Keratinocyte (primary cell): Measurements from ENCODE around the gene UBAC2. TPM values are rescaled to one million over a fixed set of nuclear protein-coding genes. Genes with fewer than 3 reads are reported as not detected.

ENCODE experiments used
- DNase-seq: peaks from one replicate; pipeline ENCODE4 v3.0.0-alpha.2; 2011; ENCODE audit warnings: low read depth, missing footprints, low spot score
- FAIRE-seq: peaks from 2 replicates; lab custom pipeline; 2011; peaks lifted over from hg19 to GRCh38; lab: Jason Lieb, UNC
- H2AFZ ChIP-seq: 2 replicates; pipeline ENCODE4 v1.6.0; 2012; ENCODE audit warnings: low read length, control low read depth, inconsistent platforms; ENCODE audit not compliant: control insufficient read depth
- H3K27ac ChIP-seq: 2 replicates; pipeline ENCODE4 v1.5.1; 2011; ENCODE audit warnings: low read length; ENCODE audit not compliant: control insufficient read depth, insufficient read depth
- H3K27me3 ChIP-seq: 3 replicates; pipeline ENCODE4 v1.6.0; 2011; ENCODE audit warnings: low read length; ENCODE audit not compliant: control insufficient read depth, insufficient read depth; ENCODE audit errors: extremely low read depth
- H3K36me3 ChIP-seq, 2 experiments: 2 replicates in 1 of 2; 3 replicates in 1 of 2; pipeline ENCODE4 v1.5.1; 2011; ENCODE audit warnings: low read length in 2 of 2, mild to moderate bottlenecking in 1 of 2; ENCODE audit not compliant: control insufficient read depth in 2 of 2, insufficient read depth in 2 of 2; ENCODE audit errors: extremely low read depth in 1 of 2
- H3K4me1 ChIP-seq: 3 replicates; pipeline ENCODE4 v1.5.1; 2011; ENCODE audit warnings: low read length; ENCODE audit not compliant: control insufficient read depth, insufficient read depth; ENCODE audit errors: extremely low read depth
- H3K4me2 ChIP-seq: 3 replicates; pipeline ENCODE4 v1.6.0; 2011; ENCODE audit warnings: low read depth, low read length; ENCODE audit not compliant: control insufficient read depth, insufficient read depth; ENCODE audit errors: extremely low read depth
- H3K4me3 ChIP-seq, 3 experiments: fragments of 200-600 bp in 1 of 3; sonication (generic) in 1 of 3; 2 replicates in 2 of 3; 3 replicates in 1 of 3; pipeline ENCODE4 v1.5.1; 2011 to 2016; ENCODE audit warnings: low read length in 3 of 3, mild to moderate bottlenecking in 3 of 3, control low read depth in 2 of 3, inconsistent platforms in 1 of 3, low read depth in 1 of 3, mixed read lengths in 1 of 3, mixed run types in 1 of 3, moderate library complexity in 1 of 3; ENCODE audit not compliant: control insufficient read depth in 2 of 3, insufficient read depth in 2 of 3; ENCODE audit errors: extremely low read depth in 1 of 3
- H3K79me2 ChIP-seq: 2 replicates; pipeline ENCODE4 v1.6.0; 2012; ENCODE audit warnings: low read length; ENCODE audit not compliant: control insufficient read depth, insufficient read depth
- H3K9ac ChIP-seq: 3 replicates; pipeline ENCODE4 v1.6.0; 2011; ENCODE audit warnings: low read length; ENCODE audit not compliant: control insufficient read depth, insufficient read depth; ENCODE audit errors: extremely low read depth
- H3K9me1 ChIP-seq: 3 replicates; pipeline ENCODE4 v1.6.0; 2011; ENCODE audit warnings: low read length; ENCODE audit not compliant: control insufficient read depth, insufficient read depth; ENCODE audit errors: extremely low read depth
- H3K9me3 ChIP-seq: 2 replicates; pipeline ENCODE4 v1.5.1; 2012; ENCODE audit warnings: low read depth, low read length; ENCODE audit not compliant: control insufficient read depth
- H4K20me1 ChIP-seq: 3 replicates; pipeline ENCODE4 v1.6.0; 2011; ENCODE audit warnings: low read length; ENCODE audit not compliant: control insufficient read depth, insufficient read depth; ENCODE audit errors: extremely low read depth
- EZH2 ChIP-seq: IDR thresholded peaks from one replicate; pipeline ENCODE4 v1.6.1; 2012; ENCODE audit warnings: inconsistent platforms, mild to moderate bottlenecking, low read length, moderate library complexity
- dilution Hi-C: fragments of 300-500 bp; cut with MboI; formaldehyde crosslinking; loops from one replicate; pipeline ENCODE4 v1.7.0; 2020; ENCODE audit warnings: low sequenced_read_pairs; ENCODE audit not compliant: extremely low pct_ligation_motif_present
- polyA plus RNA-seq, 5 experiments: library from polyadenylated mRNA; depleted of rRNA in 3 of 5; stranded (reverse) in 3 of 5; stranded (forward) in 1 of 5; unstranded in 1 of 5; fragments of >200 nt; gene quantifications; 1 replicate in 1 of 5; 2 replicates in 3 of 5; 3 replicates in 1 of 5; pipeline versions ENCODE4 v1.2.1 to v1.2.3, GENCODE V29; 2011 to 2012; ENCODE audit warnings: missing spikeins in 2 of 5, low read depth in 1 of 5, low replicate concordance in 1 of 5
- TF ChIP-seq, protein P1 (sequence below), 3 experiments: IDR thresholded peaks in 1 of 3; conservative IDR thresholded peaks in 1 of 3; optimal IDR thresholded peaks in 1 of 3; 2 replicates in 2 of 3; 3 replicates in 1 of 3; pipeline versions ENCODE3 to v1.5.1; 2011; ENCODE audit warnings: low read length in 3 of 3, mild to moderate bottlenecking in 3 of 3, moderate library complexity in 2 of 3, control low read depth in 1 of 3, inconsistent platforms in 1 of 3; ENCODE audit not compliant: insufficient read depth in 2 of 3; ENCODE audit errors: extremely low read depth in 1 of 3

Gene UBAC2
- polyA plus RNA-seq, 1 donor (not counting 4 experiments of a cell fraction or from before 2014, with no cell fraction given), result 104 TPM

DNA sequence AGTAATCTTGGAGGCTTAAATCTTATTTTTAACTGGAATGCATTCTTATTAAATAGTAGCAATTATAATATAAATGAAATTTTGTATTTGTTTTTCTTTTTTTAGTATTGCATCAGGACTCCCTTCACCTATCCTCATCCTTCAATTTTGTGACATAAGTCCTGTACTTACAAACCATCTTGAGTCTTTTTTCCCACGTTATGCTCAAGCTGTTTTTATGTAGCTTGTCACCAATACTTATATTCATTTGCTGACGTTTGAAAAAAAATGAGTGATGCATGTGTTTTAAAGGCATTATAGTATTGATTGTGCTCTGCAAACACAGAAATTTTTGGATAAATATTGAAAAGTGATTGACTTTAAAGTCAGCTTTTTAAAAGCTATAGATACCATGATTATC lies 56.6 kb downstream of the UBAC2 start:
- H4K20me1 ChIP-seq, result no peaks in the 10 kb centered on the region
- FAIRE-seq, result no peak
- no peaks in the 10 kb centered on the region for H3K27me3 ChIP-seq
- DNase-seq, result no peak
- no peak overlapping the region for H3K27ac ChIP-seq
- TF ChIP-seq, protein P1, sequence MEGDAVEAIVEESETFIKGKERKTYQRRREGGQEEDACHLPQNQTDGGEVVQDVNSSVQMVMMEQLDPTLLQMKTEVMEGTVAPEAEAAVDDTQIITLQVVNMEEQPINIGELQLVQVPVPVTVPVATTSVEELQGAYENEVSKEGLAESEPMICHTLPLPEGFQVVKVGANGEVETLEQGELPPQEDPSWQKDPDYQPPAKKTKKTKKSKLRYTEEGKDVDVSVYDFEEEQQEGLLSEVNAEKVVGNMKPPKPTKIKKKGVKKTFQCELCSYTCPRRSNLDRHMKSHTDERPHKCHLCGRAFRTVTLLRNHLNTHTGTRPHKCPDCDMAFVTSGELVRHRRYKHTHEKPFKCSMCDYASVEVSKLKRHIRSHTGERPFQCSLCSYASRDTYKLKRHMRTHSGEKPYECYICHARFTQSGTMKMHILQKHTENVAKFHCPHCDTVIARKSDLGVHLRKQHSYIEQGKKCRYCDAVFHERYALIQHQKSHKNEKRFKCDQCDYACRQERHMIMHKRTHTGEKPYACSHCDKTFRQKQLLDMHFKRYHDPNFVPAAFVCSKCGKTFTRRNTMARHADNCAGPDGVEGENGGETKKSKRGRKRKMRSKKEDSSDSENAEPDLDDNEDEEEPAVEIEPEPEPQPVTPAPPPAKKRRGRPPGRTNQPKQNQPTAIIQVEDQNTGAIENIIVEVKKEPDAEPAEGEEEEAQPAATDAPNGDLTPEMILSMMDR (optimal IDR thresholded peaks at IDR 0.05 in 1 of 3, IDR thresholded peaks at IDR 0.05 in 1 of 3, conservative IDR thresholded peaks at IDR 0.05 in 1 of 3; ENCODE audit: extremely low read depth in 1 of 3, insufficient read depth in 2 of 3, low read length in 3 of 3), result no peak
- no peak for TF ChIP-seq EZH2
- no peaks in the 10 kb centered on the region for H3K4me1 ChIP-seq
- no peak overlapping the region for H2AFZ ChIP-seq
- no peaks in the 10 kb centered on the region for H3K9me3 ChIP-seq
- no peak overlapping the region for H3K9ac ChIP-seq
- peaks cover 0 to 7% of the 10 kb centered on the region in 2 experiments for H3K36me3 ChIP-seq
- H3K79me2 ChIP-seq, result no peaks in the 10 kb centered on the region
- no peak overlapping the region for H3K4me3 ChIP-seq
- no peak overlapping the region for H3K4me2 ChIP-seq
- dilution Hi-C loops, result no loop called here
- no peaks in the 10 kb centered on the region for H3K9me1 ChIP-seq

DNA sequence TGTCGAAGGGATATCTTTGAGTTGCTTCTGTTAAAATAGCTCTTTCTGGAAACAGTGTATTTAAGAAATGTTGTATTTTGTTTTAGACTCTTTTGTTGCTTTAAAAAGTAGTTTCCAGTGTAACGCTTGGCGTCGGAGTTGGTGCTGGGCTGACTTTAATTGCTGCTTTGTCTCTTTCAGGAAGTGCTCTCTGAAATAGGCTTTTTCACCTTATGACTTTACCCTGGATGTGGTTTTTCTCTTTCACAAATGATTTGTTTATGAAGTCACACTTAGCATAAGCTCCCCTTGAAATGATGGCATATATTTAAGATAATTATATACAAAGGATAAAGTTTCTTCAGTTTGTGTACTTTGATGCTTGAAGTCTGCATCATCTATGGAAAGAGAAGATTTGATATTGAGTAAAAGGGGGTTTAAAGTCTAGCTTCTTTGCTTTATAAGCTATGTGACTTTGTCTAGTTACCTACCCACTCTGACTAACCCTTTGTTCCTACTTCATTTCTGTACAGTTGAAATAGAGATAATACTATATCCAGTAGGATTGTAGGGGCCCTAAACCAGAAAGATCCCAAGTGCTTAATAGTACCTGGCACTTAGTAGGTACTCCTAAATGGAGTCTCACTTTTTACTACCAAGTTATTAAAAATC lies 57.7 kb downstream of the UBAC2 start, which contains the start of gene GPR18:
Gene GPR18, minus strand, starts transcription at position 170 of the 651 bp plus-strand sequence. CDS start 2,507 bp downstream, outside the sequence.
- no peak for DNase-seq
- Histone ChIP-seq H3K27ac (no peak within 1 kb of the TSS), H3K27me3 (no peaks in the 10 kb centered on the region), H3K36me3 (peaks cover 0 to 7% of the 10 kb centered on the region in 2 experiments), H2AFZ (no peak within 1 kb of the TSS), H3K9me3 (no peaks in the 10 kb centered on the region), H4K20me1 (no peaks in the 10 kb centered on the region), H3K4me2 (no peak within 1 kb of the TSS), H3K9me1 (no peaks in the 10 kb centered on the region), H3K4me3 (no peak within 1 kb of the TSS), H3K9ac (no peak within 1 kb of the TSS), H3K79me2 (no peaks in the 10 kb centered on the region), H3K4me1 (no peaks in the 10 kb centered on the region)
- no peak for TF ChIP-seq EZH2
- TF ChIP-seq, protein P1 (optimal IDR thresholded peaks at IDR 0.05 in 1 of 3, IDR thresholded peaks at IDR 0.05 in 1 of 3, conservative IDR thresholded peaks at IDR 0.05 in 1 of 3; ENCODE audit: extremely low read depth in 1 of 3, insufficient read depth in 2 of 3, low read length in 3 of 3), result no peak
- no peak for FAIRE-seq
- dilution Hi-C loops, result no loop called here
